ENCODE results near the gene PUM2.

PUM2 gene

DNA sequence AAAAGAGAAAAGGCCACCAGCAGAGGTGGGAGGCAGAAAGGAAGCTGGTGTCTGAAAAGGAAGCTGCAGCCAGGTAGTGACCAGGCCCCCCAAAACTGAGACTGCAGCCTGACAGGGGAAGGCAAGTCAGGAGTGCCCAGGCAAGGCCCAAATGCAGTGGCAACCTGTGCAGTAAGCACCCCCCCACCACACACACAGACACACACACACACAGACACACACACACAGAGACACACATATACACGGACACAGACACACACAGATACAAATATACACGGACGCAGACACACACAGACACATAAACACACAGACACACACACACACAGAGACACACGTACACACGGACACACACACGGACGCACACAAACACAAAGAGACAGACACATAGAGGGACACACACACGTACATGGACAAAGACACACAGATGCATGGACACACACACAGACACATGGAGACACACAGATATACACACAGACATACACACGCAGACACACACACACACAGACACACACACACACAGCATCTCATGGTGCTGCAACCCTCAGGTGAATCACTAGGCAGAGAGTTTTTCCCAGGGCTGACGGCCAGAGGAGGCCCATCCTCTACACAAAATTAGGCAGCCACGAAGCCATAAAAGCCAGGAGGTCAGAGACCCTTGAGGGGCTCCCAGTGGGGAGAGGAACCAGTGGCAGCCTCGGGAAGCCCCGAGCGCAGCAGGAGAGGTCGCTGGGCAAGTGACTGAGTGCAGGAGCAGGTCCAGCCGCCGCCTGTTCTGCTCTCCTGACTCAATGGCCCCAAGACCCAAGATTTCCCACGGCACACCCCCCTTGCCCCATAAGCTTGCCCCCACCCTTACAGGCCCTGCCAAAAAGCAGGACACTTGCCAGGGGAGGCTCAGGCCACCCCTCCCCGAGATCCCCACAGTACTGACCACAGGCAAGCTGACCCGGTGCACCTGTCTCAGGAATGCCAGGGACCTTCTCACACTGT lies 132.0 kb downstream of the PUM2 start:
- no peak for DNase-seq (ENCODE audit: low read depth, low spot score)

- DNase-seq (ENCODE audit: low read depth, low spot score), result peak; percentile 63
Observed at GRCh38 chr2:20217041-20217970, 133.3 kb downstream of the PUM2 start.

DNA sequence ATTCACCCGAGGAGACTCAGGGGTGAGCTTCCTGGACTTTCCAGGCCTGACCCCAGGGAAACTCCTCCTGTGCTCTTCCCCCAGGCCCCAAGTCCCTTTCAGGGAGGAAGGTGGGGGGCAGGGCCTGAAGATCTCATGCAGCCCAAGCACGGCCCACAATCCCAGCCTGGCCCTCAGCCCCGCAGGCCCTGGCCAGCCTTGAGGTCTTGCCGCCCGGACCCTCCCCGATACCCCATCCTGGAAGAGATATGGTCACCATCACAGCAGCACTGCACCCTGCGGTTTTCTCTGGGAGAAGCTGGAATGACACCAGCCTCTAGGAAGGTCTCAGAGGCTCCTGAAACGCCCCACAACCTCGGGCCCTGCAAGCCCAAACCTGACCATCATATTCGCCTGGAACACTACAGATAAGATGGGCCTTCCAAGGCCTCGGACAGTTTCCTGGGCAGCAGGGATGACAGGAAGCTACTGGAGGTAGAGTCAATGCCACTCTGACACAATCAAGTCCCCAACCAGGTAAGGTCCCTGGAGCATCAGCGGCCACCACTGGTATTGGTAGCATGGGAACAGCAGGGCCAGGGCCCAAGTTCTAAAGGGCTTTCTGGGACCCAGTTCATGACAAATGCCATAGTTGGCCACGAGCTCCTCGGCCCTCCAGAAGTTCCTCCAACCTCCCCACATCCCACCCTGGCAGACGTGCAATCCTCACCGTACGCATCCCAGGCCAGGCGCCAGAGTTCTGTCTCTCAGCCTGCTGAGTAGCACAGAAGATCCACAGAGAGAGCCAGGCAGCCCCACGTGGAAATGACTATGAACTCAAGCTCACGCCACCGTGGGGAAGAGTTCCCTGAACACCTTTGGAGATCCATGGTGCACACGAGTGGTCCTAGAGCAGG lies 134.3 kb downstream of the PUM2 start:
- DNase-seq (ENCODE audit: low read depth, low spot score), result no peak

- DNase-seq (ENCODE audit: low read depth, low spot score), result no peak
Observed at GRCh38 chr2:20215183-20216040, 135.2 kb downstream of the PUM2 start.

DNA sequence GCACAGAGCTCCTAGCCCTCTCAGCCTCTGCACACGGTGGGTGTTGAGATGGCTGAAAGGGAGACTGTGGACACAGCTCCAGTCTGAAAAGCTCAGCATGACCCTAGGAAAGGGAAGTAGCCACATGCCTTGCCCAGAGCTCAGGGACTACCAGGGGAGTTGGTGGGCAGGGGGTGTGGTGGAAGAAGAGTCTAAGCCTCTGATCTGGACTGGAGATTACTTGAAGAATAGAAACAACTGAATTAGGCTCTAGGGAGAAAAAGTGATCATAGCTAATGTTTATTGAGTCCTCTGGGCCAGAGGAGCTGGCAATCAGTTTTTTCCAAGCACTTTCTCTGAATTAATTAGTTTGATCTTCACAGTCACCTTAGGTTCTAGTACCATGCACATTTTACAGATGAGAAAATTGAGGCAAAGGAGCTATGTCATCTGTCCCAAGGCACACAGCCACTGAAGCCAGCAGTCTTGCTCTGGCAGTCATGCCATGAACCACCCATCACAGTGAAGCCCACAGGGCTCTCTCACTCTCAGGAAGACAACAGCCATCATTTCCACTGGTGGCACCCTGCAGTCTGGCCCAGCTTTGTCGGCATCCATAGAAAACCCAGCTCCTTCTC lies 136.0 kb downstream of the PUM2 start:
- no peak for DNase-seq (ENCODE audit: low read depth, low spot score)

DNA sequence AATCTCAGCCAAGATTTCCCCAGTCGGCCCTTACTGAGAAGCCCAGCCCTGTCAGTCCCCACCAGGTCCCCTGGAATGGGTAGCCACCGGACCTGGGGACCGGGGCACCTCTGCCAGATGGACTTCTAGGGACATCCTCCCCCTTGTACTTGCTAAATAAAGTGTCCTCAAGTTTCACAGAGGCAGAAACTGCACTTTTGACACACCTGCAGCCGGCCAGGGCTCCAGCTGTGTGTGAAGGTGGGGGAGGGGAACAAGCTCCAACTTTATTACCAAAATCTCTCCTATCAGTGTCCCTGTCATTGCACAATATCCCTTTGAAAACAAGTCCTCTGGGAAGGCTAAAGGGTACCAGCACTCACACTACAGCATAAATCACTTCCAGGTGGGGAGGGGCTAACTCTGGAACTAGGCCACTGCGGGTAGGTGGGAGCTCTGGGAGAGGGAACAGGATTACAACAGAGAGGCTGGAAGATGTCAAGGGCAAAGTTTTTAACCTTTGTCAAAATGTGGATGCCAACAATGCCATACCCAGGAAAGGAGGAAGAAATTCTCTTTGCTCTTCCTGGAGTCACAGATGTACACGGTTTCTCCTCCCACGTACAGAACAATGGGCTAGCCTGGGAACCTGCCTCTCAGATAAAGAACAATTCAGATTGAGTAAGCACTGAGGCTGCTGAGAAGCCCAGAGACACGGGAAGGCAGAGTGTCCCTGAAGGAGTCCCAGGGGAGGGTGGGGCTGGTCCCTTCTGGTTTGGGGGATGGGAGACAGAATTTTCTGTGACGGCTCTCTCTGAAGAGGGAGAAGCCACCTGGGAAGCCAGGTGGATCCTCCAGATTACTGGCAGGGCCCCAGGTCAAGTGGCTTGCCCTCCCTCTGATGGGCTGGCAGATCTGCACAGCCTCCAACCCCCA lies 136.7 kb downstream of the PUM2 start:
- no peak for DNase-seq (ENCODE audit: low read depth, low spot score)

DNA sequence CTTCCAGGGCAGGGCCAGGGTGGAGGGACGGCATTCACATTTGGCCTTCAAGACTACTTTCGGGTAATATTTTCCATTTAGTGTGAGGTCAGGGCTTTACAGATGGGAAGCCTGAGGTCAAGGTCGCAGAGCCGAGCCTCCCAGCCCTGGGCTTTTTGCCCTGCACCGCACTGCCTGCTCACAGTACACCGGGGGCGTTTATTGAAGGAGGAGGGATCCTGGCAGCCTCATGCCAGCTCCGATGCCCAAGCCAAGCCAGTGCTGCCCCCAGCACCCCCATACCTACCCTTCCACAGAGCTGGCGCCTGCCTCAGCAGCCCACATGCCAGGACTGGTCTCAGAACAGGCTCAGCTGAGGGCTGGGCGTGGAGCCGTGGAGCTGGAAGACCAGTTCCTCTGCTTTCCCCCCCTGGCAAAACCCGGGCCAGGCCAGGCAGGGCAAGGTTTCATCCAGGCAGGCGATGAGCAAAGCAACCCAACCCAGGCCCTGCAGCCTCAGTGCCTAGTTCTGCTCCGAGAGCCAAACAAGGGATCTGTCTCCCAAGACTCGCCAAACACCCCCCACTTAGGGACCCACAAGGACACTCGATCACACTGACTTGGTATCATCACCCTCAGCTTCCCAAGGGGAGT lies 137.7 kb downstream of the PUM2 start:
- no peak for DNase-seq (ENCODE audit: low read depth, low spot score)

GRCh38 chr2:20212459-20212870 lies 138.2 kb downstream of the PUM2 start:
- DNase-seq (ENCODE audit: low read depth, low spot score), result peak; percentile 57

- no peak for DNase-seq (ENCODE audit: low read depth, low spot score)
Observed at GRCh38 chr2:20211860-20212458, 138.7 kb downstream of the PUM2 start.

DNA sequence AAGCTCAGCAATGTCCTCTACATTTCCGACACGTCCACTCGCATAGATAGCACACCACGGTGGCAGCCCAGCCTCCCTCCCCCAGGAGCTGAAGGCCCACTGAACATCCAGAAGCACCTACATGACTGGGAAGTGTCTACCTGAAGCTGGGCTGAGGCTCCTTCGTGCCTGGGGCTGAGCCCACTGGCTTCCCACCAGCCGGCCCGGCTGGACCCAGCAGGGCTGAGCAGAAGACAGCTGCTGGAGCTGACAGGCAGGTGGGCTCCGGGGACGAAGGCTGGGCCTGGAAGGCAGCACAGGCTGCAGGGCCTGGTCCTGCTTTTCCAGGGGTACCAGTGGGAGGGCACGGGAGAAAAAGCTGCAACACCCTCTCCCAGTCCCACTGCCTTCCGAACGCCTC lies 139.2 kb downstream of the PUM2 start:
- DNase-seq (ENCODE audit: low read depth, low spot score), result no peak

DNA sequence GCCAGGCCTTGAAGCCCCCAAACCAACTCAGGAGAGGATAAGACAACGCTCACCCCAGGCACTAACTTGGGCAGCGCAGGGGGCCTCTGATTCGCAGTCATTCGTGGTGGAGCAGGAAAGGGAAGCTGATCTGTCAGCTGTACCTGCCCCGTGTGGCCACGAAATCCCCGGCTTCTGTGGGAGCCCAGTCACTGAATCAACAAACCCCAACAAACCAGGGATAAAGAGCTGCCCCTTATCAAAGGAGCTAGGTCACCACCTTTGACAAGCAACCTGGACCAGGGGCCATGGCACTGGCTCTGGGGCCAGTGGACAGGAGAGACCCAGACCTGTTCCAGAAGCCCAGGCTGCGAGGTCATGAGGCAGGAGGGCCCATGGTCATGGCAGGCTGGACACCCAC lies 140.2 kb downstream of the PUM2 start:
- DNase-seq (ENCODE audit: low read depth, low spot score), result no peak

DNA sequence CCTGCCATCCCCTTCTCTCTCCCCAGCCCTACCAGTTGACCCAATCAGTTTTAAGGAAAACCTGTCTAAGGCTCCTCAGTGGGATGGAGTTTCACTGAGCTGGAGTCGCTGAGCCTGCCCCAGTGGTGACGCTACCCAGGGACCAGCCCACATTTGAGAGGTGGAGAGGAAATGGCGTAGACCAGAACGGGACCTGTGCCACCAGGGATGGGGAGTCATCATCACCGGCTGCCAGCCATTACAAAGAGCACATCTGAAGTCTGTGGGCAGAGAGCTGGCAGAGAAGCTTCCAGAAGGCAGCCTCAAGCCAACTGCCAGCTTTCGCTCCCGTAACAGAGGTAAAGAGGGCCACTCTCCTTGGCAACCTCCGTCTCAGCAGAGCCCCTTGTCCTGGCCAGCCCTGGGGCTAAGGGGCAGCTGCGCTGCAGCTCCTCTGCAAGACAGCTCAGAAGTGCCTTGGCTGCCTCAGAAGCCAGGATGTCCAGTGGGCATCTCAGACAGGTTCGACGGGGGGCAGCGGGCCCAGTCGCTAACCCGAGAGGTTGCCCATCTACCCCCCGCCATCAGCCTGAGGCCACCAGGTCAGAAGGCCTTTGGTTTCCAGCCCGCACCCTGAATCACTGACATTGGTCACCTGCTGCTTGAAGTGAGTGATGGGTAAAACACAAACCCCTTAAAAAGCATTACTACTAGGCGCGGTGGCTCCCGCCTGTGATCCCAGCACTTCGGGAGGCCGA lies 141.1 kb downstream of the PUM2 start:
- no peak for DNase-seq (ENCODE audit: low read depth, low spot score)

DNA sequence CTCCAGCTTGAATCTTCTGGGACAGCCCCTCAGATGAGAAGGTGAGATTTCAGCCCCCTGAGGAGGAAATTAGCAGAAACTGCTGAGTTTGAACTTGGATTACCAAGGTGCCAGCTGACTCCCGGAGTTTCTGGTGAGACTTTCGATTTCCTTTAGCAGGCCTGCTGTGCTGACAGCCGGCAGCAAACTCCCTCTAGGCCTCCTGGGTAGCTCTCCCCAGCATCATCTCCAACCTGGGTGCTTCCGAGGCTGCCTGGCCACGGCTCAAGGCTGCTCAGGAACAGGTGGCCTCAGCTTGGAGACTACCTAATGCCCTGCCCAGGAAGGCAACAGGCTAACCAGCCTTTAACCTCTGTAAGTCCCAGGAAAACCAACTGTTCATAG lies 142.2 kb downstream of the PUM2 start:
- no peak for DNase-seq (ENCODE audit: low read depth, low spot score)

DNA sequence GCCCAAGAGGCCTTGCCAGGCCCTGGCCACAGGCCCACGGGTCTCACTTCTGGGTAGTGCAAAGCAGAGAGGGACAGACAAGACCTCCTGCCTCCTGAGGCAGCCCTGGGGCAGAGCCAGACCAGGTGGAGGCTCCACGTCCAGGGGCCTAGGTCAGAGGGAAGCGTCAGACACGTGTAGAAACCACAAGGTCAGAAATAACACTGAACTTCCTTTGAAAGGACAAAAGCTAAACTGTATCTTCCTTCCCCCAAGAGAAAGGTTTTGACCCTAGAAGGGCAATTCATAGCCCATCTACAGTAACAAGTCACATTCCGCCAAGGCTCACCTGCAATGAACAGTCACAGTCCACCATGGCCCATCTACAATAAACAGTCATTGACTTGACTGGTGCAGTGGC lies 143.6 kb downstream of the PUM2 start:
- no peak for DNase-seq (ENCODE audit: low read depth, low spot score)

GRCh38 chr2:20205915-20206524 lies 144.6 kb downstream of the PUM2 start:
- no peak for DNase-seq (ENCODE audit: low read depth, low spot score)

- DNase-seq (ENCODE audit: low read depth, low spot score), result no peak
Observed at GRCh38 chr2:20205069-20205468, 145.6 kb downstream of the PUM2 start.
